GM04504 (cell line): ENCODE data around the gene EML2.
"Not testable (repeated sequence)": the region's sequence is repeated elsewhere in the genome, so short reads cannot be mapped to it uniquely, and the experiment has no call there.

ENCODE experiments used
- DNase-seq: peaks from one replicate; pipeline ENCODE4 v3.0.0-alpha.2; 2012; ENCODE audit warnings: low read depth

The EML2 gene

DNA sequence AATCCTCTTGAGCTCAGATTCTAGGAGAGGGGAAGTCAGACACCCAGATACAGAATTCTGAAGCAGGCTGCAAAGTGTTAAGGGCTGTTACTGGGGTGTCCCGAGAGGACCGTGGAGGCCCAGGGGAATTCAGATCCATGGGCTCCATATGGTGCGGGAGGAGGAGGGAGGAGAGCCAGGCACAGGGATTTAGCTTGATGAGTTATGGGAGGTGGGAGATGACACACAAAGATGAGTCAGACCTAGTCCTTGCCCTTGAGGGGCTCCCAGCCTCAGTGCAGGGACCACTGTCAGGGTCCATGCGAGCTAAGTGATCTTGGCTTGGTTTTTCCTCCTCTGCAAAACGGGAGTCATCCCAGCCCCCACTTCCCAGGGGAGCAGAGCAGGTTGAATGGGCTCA, 14.4 kb upstream of the EML2 start:
- DNase-seq = no peak

GRCh38 chr19:45650722-45651121, 11.5 kb upstream of the EML2 start:
- no peak for DNase-seq

DNA sequence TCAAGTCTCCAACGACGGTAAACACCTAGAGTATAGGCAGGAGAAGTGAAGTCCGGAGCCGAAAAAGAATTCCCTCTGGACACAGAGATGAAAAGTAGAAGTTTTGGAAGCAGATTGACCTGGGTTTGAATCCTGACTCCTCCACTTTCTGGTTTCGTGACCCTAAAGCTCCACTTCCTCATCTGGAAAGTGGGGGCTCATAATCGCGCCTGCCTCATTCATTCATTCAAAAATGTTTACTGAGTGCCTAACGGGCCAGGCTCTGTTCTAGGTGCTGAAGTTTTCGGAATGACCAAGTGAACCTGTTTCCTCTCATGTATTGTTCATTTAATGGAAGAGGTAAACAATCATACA, 7.1 kb upstream of the EML2 start:
- no peak for DNase-seq

GRCh38 chr19:45645631-45646344, 6.6 kb upstream of the EML2 start:
- DNase-seq = no peak

DNA sequence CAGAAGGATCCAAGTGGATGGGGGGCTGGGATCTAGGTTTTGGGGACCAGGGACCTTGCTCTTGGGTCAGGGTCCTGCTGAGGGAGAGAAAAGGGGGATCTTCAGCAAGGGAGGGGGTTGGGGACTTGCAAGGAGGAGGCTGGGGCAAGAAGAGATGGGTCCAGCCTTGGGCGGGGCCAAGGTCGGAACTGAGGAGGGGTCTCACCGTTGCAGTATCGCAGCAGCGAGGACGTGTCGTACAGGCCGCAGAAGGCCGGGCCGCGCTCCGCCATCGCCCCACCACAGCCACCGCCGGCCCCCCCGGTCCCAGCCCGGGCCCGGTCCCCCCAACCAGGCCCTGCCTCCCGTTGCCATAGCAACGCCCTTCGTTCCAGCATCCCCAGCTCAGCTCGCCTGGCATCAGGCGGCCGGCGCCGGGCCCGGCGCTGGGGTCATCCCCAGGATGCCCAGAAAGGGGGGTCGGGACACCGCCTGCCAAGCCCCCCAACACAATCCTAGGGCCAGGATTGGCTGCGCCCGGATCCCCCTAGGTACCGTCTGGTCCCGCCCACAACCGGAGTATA, 6.0 kb upstream of the EML2 start:
- no peak for DNase-seq

GRCh38 chr19:45643927-45644771, 5.0 kb upstream of the EML2 start:
- no peak for DNase-seq

- peak; percentile 40 for DNase-seq
These were observed 4.1 kb upstream of the EML2 start for GRCh38 chr19:45643024-45643926.

DNA sequence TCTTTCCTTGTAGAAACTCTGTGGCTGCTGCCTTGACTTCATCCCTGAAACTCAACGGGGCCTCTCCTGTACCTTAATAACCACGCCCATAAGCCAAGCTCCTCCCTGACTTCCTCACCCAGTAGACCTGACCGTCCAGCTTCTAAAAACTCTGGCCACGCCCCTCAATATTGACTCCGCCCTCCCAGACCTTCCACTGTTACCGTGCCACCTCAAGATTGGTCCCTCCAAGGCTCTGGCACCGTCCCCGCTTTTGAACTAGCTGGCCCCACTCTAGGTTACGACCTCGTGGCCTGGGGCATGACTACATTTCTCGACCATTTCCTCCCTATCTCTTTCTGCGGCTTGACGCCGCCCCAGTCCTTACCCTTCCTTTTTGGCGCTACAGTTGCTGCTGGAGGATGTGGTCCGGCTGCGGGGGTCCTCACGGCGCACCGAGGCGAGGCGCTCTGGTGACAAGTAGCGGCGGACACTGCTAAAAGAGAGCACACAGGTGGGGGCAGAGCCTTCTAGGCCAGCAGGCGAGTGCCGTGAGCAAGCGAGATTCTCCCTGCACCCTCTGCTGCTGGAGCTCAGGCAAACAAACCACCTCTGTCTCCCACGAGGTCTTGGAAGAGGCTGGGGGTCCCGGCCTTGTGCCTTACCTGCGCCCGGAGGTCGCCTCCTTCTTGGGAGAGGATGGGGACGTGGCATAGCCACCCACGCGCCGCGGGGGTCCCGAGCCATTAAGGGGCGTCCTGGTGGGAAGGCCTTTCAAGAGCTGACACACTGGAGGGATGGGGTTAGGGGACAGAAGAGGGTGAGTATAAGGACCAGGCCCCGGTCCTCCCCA, 2.3 kb upstream of the EML2 start:
- peak; percentile 30 for DNase-seq

- DNase-seq = no peak
These were observed 1.7 kb upstream of the EML2 start for GRCh38 chr19:45640849-45641273.

DNA sequence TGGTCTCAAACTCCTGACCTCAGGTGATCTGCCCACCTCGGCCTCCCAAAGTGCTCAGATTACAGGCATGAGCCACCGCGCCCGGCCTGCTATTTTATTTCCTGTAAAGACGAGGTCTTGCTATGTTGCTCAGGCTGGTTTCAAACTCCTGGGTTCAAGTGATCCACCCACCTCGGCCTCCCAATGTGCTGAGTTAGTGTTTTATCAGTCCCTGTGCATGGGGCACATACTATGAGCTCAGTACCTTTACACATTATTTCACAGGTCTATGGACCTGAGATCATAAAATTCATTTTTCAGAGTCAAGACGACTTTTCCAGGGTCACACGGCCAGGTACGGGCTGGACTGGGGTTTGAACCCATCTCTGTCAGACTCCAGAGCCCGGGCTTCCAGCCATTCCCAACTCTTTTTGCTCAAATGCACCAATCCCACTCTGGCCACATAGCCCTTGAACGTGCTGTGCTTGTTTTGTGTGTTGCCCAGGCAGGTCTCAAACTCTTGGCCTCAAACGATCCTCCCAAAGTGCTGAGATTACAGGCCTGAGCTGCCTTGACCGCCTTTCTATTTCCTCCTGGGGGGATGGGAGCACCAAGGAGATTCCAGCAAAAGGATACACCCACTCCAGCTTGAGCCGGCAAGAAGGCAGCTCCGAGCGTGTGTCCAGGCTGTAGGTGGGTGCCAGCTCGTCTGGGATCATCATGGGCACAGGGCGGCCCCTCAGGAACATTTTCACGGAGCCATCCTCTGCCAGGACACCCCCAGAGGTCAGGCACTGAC, 1.1 kb downstream of the EML2 start:
- peak; percentile 14 for DNase-seq

DNA sequence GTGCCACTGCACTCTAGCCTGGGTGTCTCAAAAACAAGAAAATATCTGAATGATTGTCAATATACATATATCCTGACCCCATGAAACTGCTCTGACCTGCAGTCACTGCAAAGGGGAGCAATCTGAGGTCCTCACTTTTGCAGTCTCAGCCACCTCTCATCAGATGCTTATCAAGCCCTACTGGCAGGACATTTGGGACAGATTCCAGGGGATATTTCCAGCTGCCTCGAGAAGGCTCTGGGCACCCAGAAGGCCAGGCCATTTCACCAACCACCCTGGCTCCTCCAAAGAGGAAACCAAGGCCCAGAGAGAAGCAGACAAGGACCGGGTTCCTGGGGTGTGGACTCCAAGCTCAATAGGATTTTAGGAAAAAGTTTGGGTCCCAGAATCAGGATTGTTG, 2.3 kb downstream of the EML2 start:
- DNase-seq = no peak

DNA sequence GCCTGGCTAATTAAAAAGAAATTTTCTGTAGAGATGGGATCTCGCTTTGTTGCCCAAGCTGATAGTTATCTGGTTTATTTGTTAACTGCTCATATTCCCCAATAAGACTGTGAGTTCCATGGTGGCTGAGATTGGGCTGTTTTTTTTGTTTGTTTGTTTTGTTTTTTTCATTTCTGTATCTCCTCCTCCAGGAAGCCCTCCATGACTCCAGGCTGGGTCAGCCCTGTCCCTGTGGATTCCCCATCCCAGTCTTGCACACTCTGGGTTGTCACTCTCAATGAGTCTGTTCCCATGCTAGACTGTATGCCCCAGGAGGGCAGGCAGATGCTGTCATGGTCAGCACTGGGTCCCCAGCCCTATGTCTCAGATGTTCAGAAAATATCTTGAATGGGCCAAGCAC, 2.9 kb downstream of the EML2 start:
- no peak for DNase-seq

DNA sequence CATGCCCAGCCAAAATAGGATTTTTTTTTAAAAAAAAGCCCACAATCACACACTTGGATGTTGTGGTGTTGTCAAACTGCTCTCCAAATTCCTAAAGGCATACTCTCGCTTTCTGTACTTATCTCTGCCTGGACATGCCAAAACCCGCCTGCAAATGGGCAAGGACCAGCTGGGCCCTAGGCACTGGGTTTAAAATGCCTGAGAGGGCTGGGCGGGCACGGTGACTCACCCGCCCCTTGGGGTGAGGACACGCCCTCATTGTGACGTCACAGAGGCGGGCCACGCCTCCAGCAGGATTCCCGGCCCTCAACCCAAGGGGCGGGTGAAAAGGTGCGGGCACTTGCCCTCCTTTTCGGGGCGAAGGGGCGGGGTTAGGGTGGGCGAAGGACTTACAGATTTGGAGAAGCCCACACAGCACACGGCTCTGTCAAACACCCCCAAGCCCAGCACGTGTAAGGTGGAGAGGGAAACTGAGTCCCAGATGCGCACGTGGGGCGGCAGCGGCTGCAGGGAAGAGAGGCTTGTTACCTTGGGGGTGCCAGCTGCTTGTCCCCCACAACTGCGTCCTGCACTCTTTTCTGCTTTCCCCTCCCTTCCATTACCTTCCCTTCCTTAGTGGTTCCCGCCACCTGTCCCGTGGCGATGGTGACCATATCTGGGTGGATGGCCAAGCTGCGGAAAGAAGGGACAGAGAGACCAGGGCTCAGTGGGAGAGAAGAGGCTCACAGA, 6.6 kb downstream of the EML2 start:
- peak; percentile 78 for DNase-seq

- peak; percentile 87 for DNase-seq
These were observed 8.7 kb downstream of the EML2 start for GRCh38 chr19:45630463-45630862.

DNA sequence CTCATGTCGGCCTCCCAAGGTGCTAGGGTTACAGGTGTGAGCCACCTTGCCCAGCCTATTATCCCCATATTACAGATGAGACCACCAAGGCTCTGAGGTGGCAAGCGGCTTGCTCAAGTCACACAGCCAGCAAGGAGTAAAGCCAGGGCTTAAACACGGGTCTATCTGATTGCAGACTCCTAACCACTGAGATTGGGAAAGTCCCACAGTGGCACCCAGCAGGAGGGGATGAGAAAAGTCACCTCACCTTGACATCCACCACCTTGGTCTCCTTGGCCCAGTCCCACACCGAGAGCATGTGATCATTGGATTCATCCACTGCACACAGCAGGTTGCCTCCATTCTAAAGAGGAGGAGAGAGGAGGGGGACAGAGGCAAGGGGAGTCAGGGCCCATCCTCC, 9.5 kb downstream of the EML2 start:
- no peak for DNase-seq

DNA sequence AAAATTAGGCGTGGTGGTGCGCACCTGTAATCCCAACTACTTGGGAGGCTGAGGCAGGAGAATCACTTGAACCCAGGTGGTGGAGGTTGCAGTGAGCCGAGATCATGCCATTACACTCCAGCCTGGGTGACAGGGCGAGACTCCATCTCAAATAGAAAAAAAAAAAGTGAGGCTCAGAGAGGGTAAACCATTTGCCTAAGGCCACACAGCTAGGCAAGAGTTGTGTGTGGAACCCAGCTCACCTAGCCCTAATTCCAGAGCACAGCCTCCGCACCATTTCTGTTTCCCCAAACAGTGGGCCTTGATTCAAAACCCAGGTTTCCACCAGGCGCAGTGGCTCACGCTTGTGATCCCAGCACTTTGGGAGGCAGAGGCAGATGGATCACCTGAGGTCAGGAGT, 11.0 kb downstream of the EML2 start:
- DNase-seq = not testable (repeated sequence)

- no peak for DNase-seq
These were observed 15.2 kb downstream of the EML2 start for GRCh38 chr19:45623984-45624383.

DNA sequence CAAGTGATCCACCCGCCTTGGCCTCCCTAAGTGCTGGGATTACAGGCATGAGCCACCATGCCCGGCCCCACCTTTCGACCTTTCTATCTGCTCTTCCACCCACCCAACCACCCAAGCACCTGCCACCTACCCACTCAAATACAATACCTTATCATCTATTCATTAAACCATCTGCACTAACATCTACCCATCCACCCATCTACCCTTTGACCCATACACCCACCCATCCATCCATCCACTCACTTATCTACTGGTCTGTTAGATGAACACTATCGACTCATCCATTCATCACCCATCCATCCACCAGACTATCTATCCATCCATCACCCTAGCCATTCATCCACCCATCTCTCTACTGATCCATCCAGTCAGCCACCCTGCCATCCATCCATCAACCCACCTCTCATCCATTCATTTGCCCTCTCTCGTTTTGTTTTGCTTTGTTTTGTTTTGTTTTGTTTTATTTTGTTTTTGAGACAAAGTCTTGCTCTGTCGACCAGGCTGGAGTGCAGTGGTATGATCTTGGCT, 17.2 kb downstream of the EML2 start:
- no peak for DNase-seq

GRCh38 chr19:45621389-45621788, 17.8 kb downstream of the EML2 start:
- DNase-seq = no peak

- DNase-seq = no peak
These were observed 22.5 kb downstream of the EML2 start for GRCh38 chr19:45616704-45617017.
